ENCODE results near the gene CDCA8. TPM values are rescaled to one million over a fixed set of nuclear protein-coding genes. Genes with fewer than 3 reads are reported as not detected.

Gene CDCA8
- total and polyA plus RNA-seq, 2 experiments from 2014 or later: 31.6 to 37.9 TPM

DNA sequence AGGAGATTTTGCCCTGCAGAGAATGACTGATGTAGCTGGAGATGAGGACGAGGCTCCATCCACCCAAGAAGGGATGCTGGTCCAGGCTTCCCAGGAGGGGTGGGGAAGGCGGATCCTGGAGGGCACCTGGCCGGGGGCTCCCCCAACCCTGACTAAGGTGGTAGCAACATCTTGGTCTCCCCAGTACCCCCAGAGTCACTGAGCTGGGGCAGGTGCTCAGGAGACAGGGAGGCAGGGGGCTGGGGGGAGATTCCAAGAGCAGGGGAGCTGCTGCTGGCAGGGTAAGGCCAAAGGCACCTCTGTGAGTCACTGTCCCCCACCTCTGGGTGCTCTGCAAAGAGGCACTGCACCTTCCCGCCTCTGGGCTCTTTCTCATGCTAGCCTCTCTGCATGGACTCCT, 24.0 kb downstream of the CDCA8 start:
- ATAC-seq: no peak

More for the DNA sequence above, 24.0 kb downstream of the CDCA8 start:
- no peaks in the 10 kb centered on the region for H4K20me1 ChIP-seq (replicated peaks; ENCODE audit: insufficient read depth)
- no peaks in the 10 kb centered on the region for H3K9me3 Mint-ChIP-seq
- H3K27me3 Mint-ChIP-seq (ENCODE audit: insufficient read depth, low read depth, poor library complexity): peaks cover 3% of the 10 kb centered on the region
- no peaks in the 10 kb centered on the region for H3F3A ChIP-seq (replicated peaks; ENCODE audit: low read depth)
- no peaks in the 10 kb centered on the region for H3K36me3 Mint-ChIP-seq (ENCODE audit: low read depth)
- H3K4me1 ChIP-seq (ENCODE audit: insufficient read depth): no peaks in the 10 kb centered on the region
- H2AFZ ChIP-seq: no peak overlapping the region
- no peaks in the 10 kb centered on the region for H3K9me2 ChIP-seq (ENCODE audit: insufficient read depth)
- no peaks in the 10 kb centered on the region for H3K36me3 ChIP-seq (ENCODE audit: insufficient read depth)
- H3K27ac ChIP-seq (ENCODE audit: low read depth): no peak overlapping the region
- TF ChIP-seq NANOG (IDR thresholded peaks at IDR 0.05; ENCODE audit: borderline replicate concordance) (no peak), ZNF462 (CRISPR knock-in tag; IDR thresholded peaks at IDR 0.05) (no peak), EZH2 (IDR thresholded peaks at IDR 0.05; ENCODE audit: low read depth, unreplicated experiment) (no peak), EZH2phosphoT487 (IDR thresholded peaks at IDR 0.05; ENCODE audit: unreplicated experiment) (no peak), ZNF331 (CRISPR knock-in tag; IDR thresholded peaks at IDR 0.05; ENCODE audit: low read depth) (no peak), POLR2AphosphoS5 (IDR thresholded peaks at IDR 0.05; ENCODE audit: low read depth) (no peak), ZNF114 (CRISPR knock-in tag; IDR thresholded peaks at IDR 0.05) (no peak)
- DNase-seq (ENCODE audit: low spot score): no peak
- H3K4me3 ChIP-seq: no peak overlapping the region
- no peak overlapping the region for H3K4me3 Mint-ChIP-seq
- H3K4me2 ChIP-seq: no peak overlapping the region
- H3K27ac Mint-ChIP-seq: no peak overlapping the region
- H3K79me2 ChIP-seq (replicated peaks; ENCODE audit: insufficient read depth): no peaks in the 10 kb centered on the region
- H3K27me3 ChIP-seq (ENCODE audit: insufficient read depth): no peaks in the 10 kb centered on the region
- peaks cover 3% of the 10 kb centered on the region; the same call in 2 of the 3 replicates for H3K4me1 Mint-ChIP-seq
